ENCODE measurements around the gene PRRG3. TPM values are rescaled to one million over a fixed set of nuclear protein-coding genes. Genes with fewer than 3 reads are reported as not detected.
A peak's percentile ranks its signal among the peaks of the same experiment; 100 is the strongest.

Gene PRRG3
- total RNA-seq, 1 donor from 2014 or later, result not detected

- no peak for ATAC-seq
Measured at GRCh38 chrX:151743651-151744470, 48.6 kb downstream of the PRRG3 start.

GRCh38 chrX:151745651-151746050 is 50.4 kb downstream of the PRRG3 start:
- no peak for ATAC-seq

GRCh38 chrX:151746502-151746901 is 51.2 kb downstream of the PRRG3 start:
- no peak for ATAC-seq

- ATAC-seq, result no peak
Measured at GRCh38 chrX:151750511-151750910, 55.3 kb downstream of the PRRG3 start.

- no peak for ATAC-seq
Measured at GRCh38 chrX:151752847-151753246, 57.6 kb downstream of the PRRG3 start.

- ATAC-seq, result peak; percentile 82
Measured at GRCh38 chrX:151753313-151754046, 58.2 kb downstream of the PRRG3 start.

- peak; percentile 83 for ATAC-seq
Measured at GRCh38 chrX:151754047-151754429, 58.8 kb downstream of the PRRG3 start.

- ATAC-seq, result peak; percentile 65
Measured at GRCh38 chrX:151754641-151755215, 59.5 kb downstream of the PRRG3 start.

Other genes with a start within 250 kb of the PRRG3 start
- gene PASD1, start 131.8 kb upstream of the PRRG3 start, total RNA-seq, result not detected
- gene FATE1, start 20.6 kb downstream of the PRRG3 start, total RNA-seq, result not detected
- not detected for gene CNGA2, start 39.3 kb downstream of the PRRG3 start, total RNA-seq
- gene MAGEA4, start 217.4 kb downstream of the PRRG3 start, total RNA-seq, result not detected

Measured in esophagus mucosa (tissue), 1 donor.